ENCODE data around the gene CBL. TPM values are rescaled to one million over a fixed set of nuclear protein-coding genes. Genes with fewer than 3 reads are reported as not detected.
A peak's percentile ranks its signal among the peaks of the same experiment; 100 is the strongest.
"Not testable (repeated sequence)": the region's sequence is repeated elsewhere in the genome, so short reads cannot be mapped to it uniquely, and the experiment has no call there.

The CBL gene
- total RNA-seq, 1 donor = 11.4 TPM

- no peak overlapping the region for H3K4me3 ChIP-seq (ENCODE audit: low read depth, low read length)
- no peak for TF ChIP-seq CTCF (IDR thresholded peaks at IDR 0.05; ENCODE audit: insufficient read depth, low read length)
- DNase-seq (ENCODE audit: low read depth) = peak; percentile 30
Observed at GRCh38 chr11:119166368-119167076, 39.6 kb upstream of the CBL start.

DNA sequence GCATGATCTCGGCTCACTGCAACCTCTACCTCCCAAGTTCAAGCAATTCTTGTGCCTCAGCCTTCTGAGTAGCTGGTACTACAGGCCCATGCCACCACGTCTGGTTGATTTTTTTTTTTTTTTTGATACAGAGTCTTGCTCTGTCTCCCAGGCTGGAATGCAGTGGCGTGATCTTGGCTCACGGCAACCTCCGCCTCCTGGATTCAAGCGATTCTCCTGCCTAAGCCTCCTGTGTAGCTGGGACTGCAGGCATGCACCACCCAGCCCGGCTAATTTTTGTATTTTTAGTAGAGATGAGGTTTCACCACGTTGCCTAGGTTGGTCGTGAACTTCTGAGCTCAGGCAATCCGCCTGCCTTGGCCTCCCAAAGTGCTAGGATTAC is 39.1 kb upstream of the CBL start:
- not testable (repeated sequence) for DNase-seq (ENCODE audit: low read depth); H3K4me3 ChIP-seq (ENCODE audit: low read depth, low read length)

GRCh38 chr11:119167933-119168332 is 38.2 kb upstream of the CBL start:
- TF ChIP-seq CTCF (IDR thresholded peaks at IDR 0.05; ENCODE audit: insufficient read depth, low read length) = no peak
- no peak overlapping the region for H3K4me3 ChIP-seq (ENCODE audit: low read depth, low read length)
- DNase-seq (ENCODE audit: low read depth) = no peak

- peak within 1 kb of the TSS; percentile 75 for H3K4me3 ChIP-seq (ENCODE audit: low read depth, low read length)
- peak; percentile 90 for TF ChIP-seq CTCF (IDR thresholded peaks at IDR 0.05; ENCODE audit: insufficient read depth, low read length)
Observed at GRCh38 chr11:119168471-119169281, 37.5 kb upstream of the CBL start, which contains the start of gene NLRX1. Gene NLRX1, plus strand, starts transcription at chr11:119168725. Its CDS starts 2,679 bp downstream, at chr11:119171404.

DNA sequence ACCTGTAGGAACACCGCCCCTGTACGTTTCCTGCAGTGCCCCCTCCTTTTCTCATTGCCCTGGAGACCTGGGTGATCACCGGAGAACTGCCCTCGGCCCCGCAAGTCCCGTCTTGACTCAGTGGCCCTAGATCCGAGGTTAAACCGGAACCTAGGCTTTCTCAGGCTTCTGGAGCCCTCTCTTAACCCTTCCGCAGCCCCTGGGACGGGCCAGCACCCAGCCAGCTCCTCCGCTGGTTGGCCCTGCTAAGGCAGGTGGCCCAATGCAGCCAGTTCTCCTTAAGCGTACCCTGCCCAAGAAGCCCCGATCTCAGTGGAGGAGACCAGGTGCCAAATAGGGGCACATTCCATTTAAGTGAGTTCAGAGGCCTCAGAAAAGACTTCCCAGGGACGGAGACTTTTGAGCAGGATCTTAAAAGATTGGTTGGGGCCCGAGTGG is 36.8 kb upstream of the CBL start:
- no peak for TF ChIP-seq CTCF (IDR thresholded peaks at IDR 0.05; ENCODE audit: insufficient read depth, low read length)
- peak overlapping the region; percentile 75 for H3K4me3 ChIP-seq (ENCODE audit: low read depth, low read length)
- peak; percentile 35 for DNase-seq (ENCODE audit: low read depth)

More at GRCh38 chr11:119168471-119169281, 37.5 kb upstream of the CBL start, which contains the start of gene NLRX1:
- peak; percentile 82 for DNase-seq (ENCODE audit: low read depth)

- DNase-seq (ENCODE audit: low read depth) = no peak
- no peak overlapping the region for H3K4me3 ChIP-seq (ENCODE audit: low read depth, low read length)
- no peak for TF ChIP-seq CTCF (IDR thresholded peaks at IDR 0.05; ENCODE audit: insufficient read depth, low read length)
Observed at GRCh38 chr11:119172513-119172912, 33.6 kb upstream of the CBL start.

- H3K4me3 ChIP-seq (ENCODE audit: low read depth, low read length) = no peak overlapping the region
- no peak for DNase-seq (ENCODE audit: low read depth)
- TF ChIP-seq CTCF (IDR thresholded peaks at IDR 0.05; ENCODE audit: insufficient read depth, low read length) = no peak
Observed at GRCh38 chr11:119173453-119173852, 32.7 kb upstream of the CBL start.

Measured in fibroblast of the aortic adventitia (primary cell).